H7 (cell line): ENCODE measurements around the gene GRIN2C. TPM values are rescaled to one million over a fixed set of nuclear protein-coding genes. Genes with fewer than 3 reads are reported as not detected.

Experiments used
- DNase-seq: peaks from one replicate; pipeline ENCODE4 v3.0.0; 2012
- H3K27me3 ChIP-seq: 2 replicates; pipeline ENCODE4 v1.6.0; 2011; ENCODE audit warnings: mild to moderate bottlenecking, low read length; ENCODE audit not compliant: control insufficient read depth, insufficient read depth
- H3K36me3 ChIP-seq: replicated peaks from 2 replicates; pipeline ENCODE4 v1.5.1; 2011; ENCODE audit warnings: low read length; ENCODE audit not compliant: control insufficient read depth, insufficient read depth
- H3K4me3 ChIP-seq: 2 replicates; pipeline ENCODE4 v1.5.1; 2011; ENCODE audit warnings: low read depth, mild to moderate bottlenecking, control low read depth, low read length, moderate library complexity; ENCODE audit not compliant: insufficient read depth
- total RNA-seq: library from RNA; depleted of rRNA; stranded (reverse); fragments of >200 nt; shearing (Covaris generic); gene quantifications from 2 replicates; pipeline ENCODE4 v1.2.3, GENCODE V29; 2014

Gene GRIN2C
- total RNA-seq, 1 experiment from 2014 or later: not detected

GRCh38 chr17:74805591-74805991 is 54.1 kb downstream of the GRIN2C start:
- Histone ChIP-seq H3K4me3 (no peak overlapping the region), H3K36me3 (peaks cover 1% of the 10 kb centered on the region), H3K27me3 (no peaks in the 10 kb centered on the region)
- peak; percentile 62 for DNase-seq

GRCh38 chr17:74804683-74805082 is 55.0 kb downstream of the GRIN2C start:
- no peaks in the 10 kb centered on the region for H3K27me3 ChIP-seq
- H3K4me3 ChIP-seq: no peak overlapping the region
- no peak for DNase-seq
- H3K36me3 ChIP-seq: peaks cover 1% of the 10 kb centered on the region

DNA sequence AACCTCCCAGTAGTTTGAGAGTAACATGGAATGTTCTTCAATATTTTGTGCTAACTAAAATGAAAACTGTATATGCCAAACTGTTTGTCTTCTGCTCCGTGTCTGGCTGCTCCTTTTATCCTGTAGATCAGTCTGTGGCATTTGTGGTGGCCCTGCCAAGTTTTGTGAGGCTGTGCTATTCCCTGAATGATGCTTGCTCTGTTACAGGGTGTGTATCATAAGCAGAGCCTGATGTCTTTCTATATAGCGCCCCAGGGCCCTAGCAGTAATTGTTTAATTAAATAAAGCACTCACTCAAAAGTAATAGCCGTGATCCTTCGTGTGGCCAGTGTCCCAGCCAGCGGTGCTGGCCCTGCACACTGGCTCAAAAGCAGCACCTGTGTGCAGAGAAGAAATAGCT is 55.7 kb downstream of the GRIN2C start:
- H3K27me3 ChIP-seq: no peaks in the 10 kb centered on the region
- DNase-seq: no peak

DNA sequence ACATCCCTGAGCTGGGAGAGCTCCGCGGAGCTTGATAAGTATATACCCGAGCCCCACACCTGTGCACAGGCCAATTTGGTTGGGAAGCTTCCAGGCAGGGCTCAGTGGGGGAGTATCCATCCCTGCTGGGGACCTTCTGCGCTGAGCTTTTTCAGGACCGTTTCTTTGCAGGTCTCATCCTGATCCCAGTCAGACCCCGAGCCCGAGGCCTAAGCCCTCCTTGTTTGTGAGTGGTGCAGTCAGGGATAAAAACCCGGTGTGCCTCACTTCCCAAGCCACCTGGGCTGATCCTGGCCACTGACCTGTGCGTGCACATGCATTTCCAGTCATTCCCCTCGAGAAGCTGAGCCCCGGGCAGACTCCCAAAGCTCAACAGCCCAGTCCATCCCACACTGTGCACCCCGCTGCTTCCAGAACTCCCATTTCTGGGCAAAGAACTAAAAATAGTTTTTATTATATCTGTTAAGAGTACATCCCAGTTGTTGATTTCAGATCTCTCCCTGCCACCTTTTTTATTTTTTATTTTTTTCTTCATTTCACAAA is 56.2 kb downstream of the GRIN2C start:
- Histone ChIP-seq H3K4me3 (no peak overlapping the region), H3K27me3 (no peaks in the 10 kb centered on the region), H3K36me3 (peaks cover 6% of the 10 kb centered on the region)
- no peak for DNase-seq

More for the DNA sequence above, 55.7 kb downstream of the GRIN2C start:
- no peak overlapping the region for H3K4me3 ChIP-seq
- peaks cover 2% of the 10 kb centered on the region for H3K36me3 ChIP-seq

- peaks cover 6% of the 10 kb centered on the region for H3K36me3 ChIP-seq
- no peaks in the 10 kb centered on the region for H3K27me3 ChIP-seq
- H3K4me3 ChIP-seq: no peak overlapping the region
- DNase-seq: no peak
Measured at GRCh38 chr17:74801896-74802295, 57.8 kb downstream of the GRIN2C start.

GRCh38 chr17:74800531-74800930 is 59.2 kb downstream of the GRIN2C start:
- no peak for DNase-seq
- H3K36me3 ChIP-seq: peaks cover 9% of the 10 kb centered on the region
- H3K4me3 ChIP-seq: no peak overlapping the region
- no peaks in the 10 kb centered on the region for H3K27me3 ChIP-seq

DNA sequence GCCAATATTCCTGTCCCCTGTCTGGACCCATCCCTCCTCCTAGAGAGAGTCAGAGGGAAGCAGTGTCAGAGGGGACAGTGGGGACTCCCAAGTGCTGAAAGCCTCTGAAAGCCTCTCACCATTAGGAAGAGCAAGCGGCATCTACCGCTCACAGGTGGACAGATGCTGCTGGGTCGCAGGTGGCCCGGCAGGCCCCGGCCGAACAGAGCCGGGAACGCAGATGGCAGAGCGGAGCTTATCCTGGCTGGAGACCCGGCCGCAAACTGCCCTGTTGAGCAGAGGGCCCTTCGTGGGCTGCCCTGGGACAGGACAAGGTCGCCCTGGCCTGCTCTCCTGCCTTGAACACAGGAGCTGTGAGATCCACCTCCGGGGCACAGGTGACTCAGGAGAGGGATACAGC is 60.6 kb downstream of the GRIN2C start:
- Histone ChIP-seq H3K4me3 (no peak overlapping the region), H3K27me3 (no peaks in the 10 kb centered on the region), H3K36me3 (peaks cover 11% of the 10 kb centered on the region)
- DNase-seq: no peak

DNA sequence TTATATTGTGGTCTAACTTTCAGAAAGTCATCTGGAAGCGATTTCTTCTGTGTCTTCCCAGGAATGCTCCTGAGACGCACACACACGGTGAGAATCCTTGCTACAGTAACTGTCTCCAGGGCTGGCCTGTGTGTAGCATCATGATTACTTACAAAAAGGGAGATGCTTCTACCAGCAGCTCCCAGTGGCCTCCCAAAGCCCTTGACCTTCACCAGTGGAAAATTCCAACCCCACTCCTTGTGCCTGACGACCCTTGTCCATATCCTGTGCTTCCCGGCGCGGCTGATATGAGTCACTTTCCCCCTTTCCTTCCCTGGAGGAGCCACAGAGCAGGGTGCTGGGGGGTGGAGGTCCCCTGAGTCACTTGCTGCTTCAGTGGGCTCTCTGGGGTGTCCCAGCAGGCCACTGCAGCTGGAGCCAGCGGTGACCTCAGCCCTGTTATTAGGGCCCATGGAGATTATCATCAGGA is 61.4 kb downstream of the GRIN2C start:
- Histone ChIP-seq H3K27me3 (no peaks in the 10 kb centered on the region), H3K36me3 (peaks cover 12% of the 10 kb centered on the region), H3K4me3 (no peak overlapping the region)
- no peak for DNase-seq

GRCh38 chr17:74797824-74798223 is 61.9 kb downstream of the GRIN2C start:
- no peak overlapping the region for H3K4me3 ChIP-seq
- no peak for DNase-seq
- H3K36me3 ChIP-seq: peaks cover 13% of the 10 kb centered on the region
- H3K27me3 ChIP-seq: no peaks in the 10 kb centered on the region

DNA sequence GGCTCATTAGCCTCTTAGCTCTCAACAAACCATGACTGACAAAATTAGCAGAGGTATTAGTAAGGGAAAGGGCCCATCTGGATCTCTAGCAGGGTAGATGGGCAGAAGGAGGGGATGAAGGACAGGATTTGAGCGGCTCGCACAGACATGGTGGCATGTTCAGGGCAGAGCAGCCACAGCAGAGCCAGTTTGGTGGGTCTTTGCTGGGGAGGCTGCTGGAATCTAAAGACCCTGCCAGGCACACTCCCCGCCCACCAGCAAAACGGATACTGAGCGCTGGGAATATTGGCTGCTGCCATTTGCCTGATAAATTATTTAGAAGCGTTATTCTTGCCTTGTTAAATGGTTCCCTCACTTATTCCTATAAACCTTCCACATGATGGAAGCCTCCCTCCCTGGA is 62.8 kb downstream of the GRIN2C start:
- Histone ChIP-seq H3K36me3 (peaks cover 13% of the 10 kb centered on the region), H3K4me3 (no peak overlapping the region), H3K27me3 (no peaks in the 10 kb centered on the region)
- DNase-seq: no peak

- Histone ChIP-seq H3K27me3 (no peaks in the 10 kb centered on the region), H3K36me3 (peaks cover 13% of the 10 kb centered on the region), H3K4me3 (no peak overlapping the region)
- no peak for DNase-seq
Measured at GRCh38 chr17:74796211-74796610, 63.5 kb downstream of the GRIN2C start.

DNA sequence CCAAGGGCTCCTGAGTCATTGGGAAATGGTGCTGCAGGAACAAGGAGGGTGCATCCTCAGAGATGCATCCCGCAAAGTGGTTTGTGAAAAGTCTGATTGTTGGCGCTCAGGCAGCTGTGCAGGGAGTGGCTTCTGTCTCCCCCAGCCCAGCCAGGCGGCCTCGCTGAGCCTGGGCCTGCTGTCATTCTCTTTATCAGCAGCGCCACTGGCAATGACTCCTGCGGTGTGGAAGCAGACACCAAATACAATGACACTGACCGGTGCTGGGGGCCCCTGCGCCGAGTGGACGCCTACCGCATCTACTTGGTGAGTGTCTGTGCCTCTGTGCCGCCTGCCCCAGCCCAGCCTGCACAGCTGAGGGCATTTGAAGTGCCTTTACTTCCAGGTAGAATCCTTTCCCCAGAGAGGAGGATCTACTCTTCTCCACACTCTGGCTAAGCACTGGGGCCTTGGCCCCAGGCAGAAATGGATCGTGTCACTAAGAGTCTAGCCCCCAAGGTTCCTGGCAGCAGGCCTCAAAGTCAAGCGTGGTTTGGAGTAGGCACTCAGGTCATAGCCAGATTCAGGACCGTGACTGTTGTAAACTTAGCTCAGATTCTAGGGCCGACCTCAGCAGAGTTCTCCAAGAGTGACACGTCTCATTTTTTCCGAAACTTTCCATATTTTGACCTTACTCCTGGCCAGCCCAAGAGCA is 64.2 kb downstream of the GRIN2C start:
- Histone ChIP-seq H3K27me3 (no peaks in the 10 kb centered on the region), H3K36me3 (peaks cover 13% of the 10 kb centered on the region), H3K4me3 (no peak overlapping the region)
- no peak for DNase-seq

- no peak overlapping the region for H3K4me3 ChIP-seq
- H3K36me3 ChIP-seq: peaks cover 9% of the 10 kb centered on the region
- no peaks in the 10 kb centered on the region for H3K27me3 ChIP-seq
- DNase-seq: no peak
Measured at GRCh38 chr17:74792586-74793105, 67.0 kb downstream of the GRIN2C start.
